ENCODE measurements around the gene NDUFAF8.
A peak's percentile ranks its signal among the peaks of the same experiment; 100 is the strongest.

Gene NDUFAF8

DNA sequence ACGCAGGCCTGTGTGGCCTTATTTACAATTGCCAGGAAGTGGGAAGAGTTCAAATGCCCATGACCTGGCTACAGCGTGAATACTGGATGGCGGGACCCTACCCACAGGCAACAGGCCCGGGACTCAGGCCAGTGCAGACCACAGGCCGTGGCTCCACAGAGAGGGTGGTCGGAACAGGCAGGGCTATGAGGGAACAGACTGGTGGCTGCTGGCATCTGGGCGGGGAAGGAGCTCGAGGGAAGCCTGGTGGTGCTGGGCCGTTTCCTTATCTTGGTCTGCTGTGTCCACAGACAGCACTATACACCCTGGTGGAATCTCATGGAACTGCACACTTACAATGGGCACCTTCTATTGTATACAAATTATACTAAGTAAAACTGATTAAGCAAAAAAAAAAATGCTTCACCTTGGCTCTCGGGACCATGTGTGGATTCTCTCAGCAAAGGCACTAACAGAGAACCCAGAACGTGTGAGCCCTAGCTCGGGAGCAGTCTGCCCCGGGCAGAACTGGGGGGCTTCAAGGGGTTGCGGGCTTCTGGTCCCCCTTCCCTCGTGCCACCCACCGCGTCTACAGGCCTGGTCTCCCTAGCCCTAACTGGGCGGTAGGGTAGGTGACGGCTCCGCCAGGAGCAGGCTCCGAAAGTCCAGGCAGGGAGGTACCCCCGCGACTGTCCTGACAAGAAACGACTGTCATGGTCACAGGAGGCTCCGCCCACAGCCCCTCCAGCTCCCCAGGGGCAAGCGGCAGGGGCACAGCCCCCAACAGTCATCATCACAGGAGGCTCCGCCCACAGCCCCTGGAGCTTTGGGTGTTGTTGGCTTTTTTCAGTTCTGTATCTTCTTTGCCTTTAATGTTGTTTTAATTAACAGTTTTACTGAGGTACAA lies 38.2 kb upstream of the NDUFAF8 start:
- no peak for DNase-seq

- DNase-seq = no peak
Measured at GRCh38 chr17:81202318-81202717, 36.8 kb upstream of the NDUFAF8 start.

DNA sequence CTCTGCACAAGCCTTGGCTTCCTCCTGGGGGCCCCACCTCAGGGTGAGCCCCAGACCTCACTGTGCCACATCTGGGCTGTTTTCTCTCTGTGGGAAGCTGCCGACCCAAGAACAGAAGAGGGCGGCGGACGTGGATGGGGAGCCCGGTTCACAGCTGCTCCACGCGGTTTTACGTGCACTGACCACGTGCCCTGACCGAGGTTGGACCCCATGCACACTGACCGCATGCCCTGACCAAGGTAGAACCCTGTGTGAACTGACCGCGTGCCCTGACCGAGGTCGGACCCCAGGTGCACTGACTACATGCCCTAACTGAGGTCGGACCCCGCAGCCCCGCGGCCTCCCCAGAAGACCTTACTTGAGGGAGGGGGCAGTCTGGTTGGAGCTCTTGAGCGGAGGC lies 36.0 kb upstream of the NDUFAF8 start:
- DNase-seq = no peak

GRCh38 chr17:81204578-81204977 lies 34.5 kb upstream of the NDUFAF8 start:
- no peak for DNase-seq

- no peak for DNase-seq
Measured at GRCh38 chr17:81206166-81206565, 33.0 kb upstream of the NDUFAF8 start.

- DNase-seq = no peak
Measured at GRCh38 chr17:81206657-81207056, 32.5 kb upstream of the NDUFAF8 start.

GRCh38 chr17:81207610-81208581 lies 31.2 kb upstream of the NDUFAF8 start:
- DNase-seq = no peak

DNA sequence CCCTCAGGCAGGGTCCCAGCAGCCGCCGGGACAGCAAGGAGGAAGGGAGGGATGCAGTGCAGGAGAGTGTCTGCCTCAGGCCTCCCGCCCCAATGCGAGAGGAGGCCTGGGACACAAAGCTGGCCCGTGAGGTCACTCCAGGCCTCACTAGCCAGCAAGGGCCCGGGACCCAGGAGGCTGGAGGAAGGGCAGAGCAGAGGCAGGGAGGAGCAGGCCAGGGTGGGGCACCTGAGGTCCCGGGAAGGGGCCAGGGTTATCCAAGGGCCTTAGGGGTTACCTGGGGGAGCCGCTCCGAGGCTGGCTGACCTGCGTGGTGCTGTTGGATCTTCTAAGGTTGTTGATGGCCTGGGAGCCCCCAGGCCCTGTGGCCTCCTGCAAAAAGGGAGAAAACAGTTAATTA lies 30.5 kb upstream of the NDUFAF8 start:
- DNase-seq = no peak

DNA sequence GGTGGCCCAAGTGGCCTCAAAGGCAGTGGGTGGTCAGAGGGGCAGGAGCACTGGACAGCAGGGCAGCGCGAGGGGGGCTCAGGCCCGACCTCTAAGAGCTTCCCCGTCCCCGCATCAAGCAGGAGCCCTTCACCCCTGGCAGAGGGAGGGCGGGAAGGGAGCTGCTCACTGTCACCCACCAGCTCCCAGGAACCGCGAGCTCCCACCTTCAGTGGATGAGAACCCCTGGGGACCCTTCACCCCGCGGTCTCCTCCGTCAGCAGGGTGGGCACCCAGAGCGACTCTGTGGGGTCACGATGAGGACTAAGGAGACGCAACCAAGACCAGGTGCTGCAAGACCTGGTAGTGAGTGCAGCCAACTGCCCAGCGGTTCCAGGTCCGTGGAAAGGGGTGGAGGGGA lies 30.0 kb upstream of the NDUFAF8 start:
- no peak for DNase-seq

DNA sequence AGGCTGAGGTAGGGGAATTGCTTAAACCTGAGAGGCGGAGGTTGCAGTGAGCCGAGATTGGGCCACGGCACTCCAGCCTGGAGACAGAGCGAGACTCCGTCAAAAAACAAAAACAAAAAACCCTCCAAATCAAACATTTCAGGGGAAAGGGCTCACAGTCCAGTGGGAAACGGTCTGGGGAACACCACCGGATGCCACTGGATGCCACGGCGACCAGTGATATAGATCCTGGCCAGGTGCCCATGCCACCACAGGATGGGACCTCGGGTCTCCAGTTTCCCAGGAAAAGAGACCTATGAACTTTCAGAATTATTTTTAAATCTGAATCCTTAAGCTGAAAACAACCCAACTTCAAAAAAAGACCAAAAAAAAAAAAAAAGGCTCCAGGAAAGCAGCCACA lies 28.7 kb upstream of the NDUFAF8 start:
- no peak for DNase-seq

- no peak for DNase-seq
Measured at GRCh38 chr17:81210868-81211267, 28.2 kb upstream of the NDUFAF8 start.

GRCh38 chr17:81212365-81212764 lies 26.8 kb upstream of the NDUFAF8 start:
- no peak for DNase-seq

DNA sequence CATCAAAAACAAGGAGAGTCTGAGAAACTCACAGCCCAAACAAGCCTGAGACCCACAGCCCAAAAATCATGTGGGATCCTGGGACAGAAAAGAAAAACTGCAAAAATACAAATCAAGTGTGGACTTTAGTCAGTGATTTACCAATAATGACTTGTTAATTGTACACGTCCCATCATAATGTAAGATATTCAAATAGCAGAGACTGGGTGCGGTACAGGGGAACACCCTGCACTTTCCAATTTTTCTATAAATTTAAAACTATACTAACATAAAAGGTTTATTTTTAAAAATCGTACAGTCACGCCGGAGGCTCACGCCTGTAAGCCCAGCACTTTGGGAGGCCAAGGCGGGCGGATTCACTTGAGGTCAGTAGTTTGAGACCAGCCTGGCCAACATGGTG lies 25.1 kb upstream of the NDUFAF8 start:
- no peak for DNase-seq

GRCh38 chr17:81217491-81217890 lies 21.6 kb upstream of the NDUFAF8 start:
- no peak for DNase-seq

DNA sequence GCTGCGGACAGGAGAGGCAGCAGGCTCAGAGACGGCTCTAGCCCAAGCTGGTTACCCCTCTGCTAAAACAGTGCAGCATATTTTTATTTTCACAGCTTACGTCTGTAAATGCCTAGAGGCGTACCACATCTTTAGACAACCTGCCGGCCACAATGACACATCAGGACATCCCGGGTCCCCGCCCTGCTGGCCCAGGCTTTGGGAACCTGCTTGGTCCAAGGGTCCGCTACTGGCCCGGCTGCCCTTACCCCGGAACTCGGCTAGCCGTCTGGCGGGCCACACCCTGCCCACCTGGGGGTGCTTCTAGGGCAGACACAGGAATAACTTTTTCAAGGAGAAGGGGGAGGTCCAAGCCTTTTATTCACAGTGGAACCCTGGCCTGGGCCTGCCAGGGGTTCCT lies 20.7 kb upstream of the NDUFAF8 start:
- DNase-seq = no peak

GRCh38 chr17:81218991-81219390 lies 20.1 kb upstream of the NDUFAF8 start:
- no peak for DNase-seq

- no peak for DNase-seq
Measured at GRCh38 chr17:81219476-81220180, 19.5 kb upstream of the NDUFAF8 start.

GRCh38 chr17:81221371-81221841 lies 17.7 kb upstream of the NDUFAF8 start:
- DNase-seq = no peak

DNA sequence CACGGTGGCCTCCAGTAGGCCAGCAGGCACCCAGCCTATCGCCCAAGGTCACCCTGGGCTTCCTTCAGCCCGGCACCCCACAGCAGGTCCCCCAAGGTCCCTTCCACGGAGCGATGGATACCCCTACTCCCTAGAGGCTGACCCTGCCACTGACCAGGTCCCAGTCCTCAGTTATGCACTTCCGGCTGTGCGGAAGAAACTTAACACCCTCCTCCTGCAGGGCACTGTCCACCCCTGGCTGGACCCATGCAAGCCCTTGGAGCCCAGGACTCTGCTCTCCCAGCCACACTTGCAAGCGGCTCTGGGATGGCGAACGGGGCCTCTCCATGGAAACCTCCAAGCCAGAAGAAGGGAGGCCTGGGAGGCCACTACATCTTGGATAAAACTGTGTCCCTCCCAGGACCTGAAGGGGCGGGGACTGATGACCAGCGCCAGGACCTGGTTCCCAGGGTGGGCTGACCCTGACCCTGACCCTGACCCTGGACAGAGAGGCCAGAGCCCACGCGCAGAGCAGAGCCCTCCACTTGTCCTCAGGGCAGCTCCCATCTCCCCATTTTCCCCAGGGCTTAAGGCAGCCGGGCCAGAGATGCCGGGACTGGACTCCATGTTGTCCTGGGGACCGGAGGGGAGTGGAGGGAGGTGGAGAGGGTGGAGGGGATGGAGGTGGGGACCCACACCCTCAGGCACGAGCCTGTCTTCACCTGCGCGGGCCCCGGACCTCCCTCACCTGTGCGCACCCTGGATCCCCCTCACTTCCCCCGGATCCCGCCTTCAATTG lies 17.1 kb upstream of the NDUFAF8 start:
- DNase-seq = no peak

GRCh38 chr17:81222620-81222905 lies 16.6 kb upstream of the NDUFAF8 start:
- DNase-seq = no peak

GRCh38 chr17:81222906-81223761 lies 16.0 kb upstream of the NDUFAF8 start, which contains the start of gene CEP131:
TSS of gene CEP131 (minus strand) at chr17:81222965. CDS start at chr17:81220056, 2,909 bp downstream.
- DNase-seq = peak; percentile 94

All from NCI-H1436 treated with DMSO at 0.1 percent for 48 hours (cell line).